CD14-positive monocyte (primary cell): ENCODE data around the gene DYNC2H1. TPM values are rescaled to one million over a fixed set of nuclear protein-coding genes. Genes with fewer than 3 reads are reported as not detected.

Experiments used
- DNase-seq, 3 donors: peaks; one replicate each; pipeline ENCODE4 v3.0.0-alpha.2; 2011 to 2022
- H2AFZ ChIP-seq: 2 replicates; pipeline ENCODE4 v1.6.0; 2012; ENCODE audit warnings: mild to moderate bottlenecking, low read depth, low read length, inconsistent platforms; ENCODE audit not compliant: insufficient read depth, poor library complexity, severe bottlenecking
- H3K27ac ChIP-seq, 2 donors: 1 replicate in 1 of 2; 2 replicates in 1 of 2; pipeline ENCODE4 v1.5.1; 2012 to 2013; ENCODE audit warnings: low read length in 2 of 2, control low read depth in 1 of 2, inconsistent platforms in 1 of 2, low read depth in 1 of 2, mild to moderate bottlenecking in 1 of 2
- H3K27me3 ChIP-seq, 2 donors: one replicate each; pipeline versions ENCODE4 v1.6.0 to v1.6.1; 2011 to 2013; ENCODE audit warnings: low read length in 2 of 2; ENCODE audit not compliant: control insufficient read depth in 2 of 2, insufficient read depth in 2 of 2
- H3K36me3 ChIP-seq, 2 donors: replicated peaks in 1 of 2; 1 replicate in 1 of 2; 2 replicates in 1 of 2; pipeline versions ENCODE4 v1.5.1 to v1.6.1; 2012 to 2013; ENCODE audit warnings: low read length in 2 of 2, control low read depth in 1 of 2, inconsistent platforms in 1 of 2, mild to moderate bottlenecking in 1 of 2; ENCODE audit not compliant: insufficient read depth in 2 of 2, control insufficient read depth in 1 of 2
- H3K4me1 ChIP-seq, 2 donors: 1 replicate in 1 of 2; 2 replicates in 1 of 2; pipeline versions ENCODE4 v1.5.1 to v1.6.1; 2012 to 2013; ENCODE audit warnings: low read length in 2 of 2, control low read depth in 1 of 2, inconsistent platforms in 1 of 2, mild to moderate bottlenecking in 1 of 2, moderate library complexity in 1 of 2; ENCODE audit not compliant: insufficient read depth in 2 of 2, control insufficient read depth in 1 of 2
- H3K4me2 ChIP-seq: replicated peaks from 2 replicates; pipeline ENCODE3; 2012; ENCODE audit warnings: low read length, moderate library complexity, mild to moderate bottlenecking; ENCODE audit not compliant: poor library complexity, severe bottlenecking; ENCODE audit errors: extremely low read depth
- H3K4me3 ChIP-seq, 3 experiments: fragments of 200-600 bp in 1 of 3; sonication (generic) in 1 of 3; replicated peaks in 1 of 3; 1 replicate in 2 of 3; 2 replicates in 1 of 3; pipeline ENCODE4 v1.5.1; 2011 to 2013; ENCODE audit warnings: low read length in 3 of 3, mild to moderate bottlenecking in 3 of 3, control low read depth in 2 of 3, low read depth in 2 of 3, inconsistent platforms in 1 of 3, moderate library complexity in 1 of 3
- H3K79me2 ChIP-seq: 2 replicates; pipeline ENCODE4 v1.6.0; 2012; ENCODE audit warnings: mild to moderate bottlenecking, control low read depth, inconsistent platforms, low read length, moderate library complexity; ENCODE audit not compliant: insufficient read depth
- H3K9ac ChIP-seq: 2 replicates; pipeline ENCODE4 v1.6.0; 2017; ENCODE audit warnings: low read length, mild to moderate bottlenecking; ENCODE audit not compliant: insufficient read depth, poor library complexity, severe bottlenecking
- H3K9me3 ChIP-seq, 2 donors: replicated peaks in 1 of 2; 1 replicate in 1 of 2; 2 replicates in 1 of 2; pipeline versions ENCODE4 v1.5.1 to v1.6.1; 2012 to 2013; ENCODE audit warnings: low read length in 2 of 2, control low read depth in 1 of 2; ENCODE audit not compliant: control insufficient read depth in 1 of 2, insufficient read depth in 1 of 2
- H4K20me1 ChIP-seq: 2 replicates; pipeline ENCODE4 v1.6.0; 2012; ENCODE audit warnings: mild to moderate bottlenecking, low read length, control low read depth, moderate library complexity; ENCODE audit not compliant: insufficient read depth
- H3K27ac Mint-ChIP-seq, 7 donors: one replicate each; pipeline ENCODE4 v1.8.0; 2020; ENCODE audit warnings: mild to moderate bottlenecking in 7 of 7, mixed read lengths in 7 of 7, moderate library complexity in 6 of 7, inconsistent platforms in 2 of 7
- H3K27me3 Mint-ChIP-seq, 3 donors: one replicate each; pipeline ENCODE4 v1.8.0; 2021 to 2022; ENCODE audit warnings: low read depth in 3 of 3, mild to moderate bottlenecking in 3 of 3, mixed read lengths in 3 of 3, moderate library complexity in 3 of 3, inconsistent platforms in 1 of 3
- H3K36me3 Mint-ChIP-seq, 2 donors: one replicate each; pipeline ENCODE4 v1.8.0; 2020; ENCODE audit warnings: mixed read lengths in 2 of 2, inconsistent platforms in 1 of 2, mild to moderate bottlenecking in 1 of 2
- H3K4me1 Mint-ChIP-seq: one replicate; pipeline ENCODE4 v1.8.0; 2020; ENCODE audit warnings: mild to moderate bottlenecking, mixed read lengths
- H3K4me3 Mint-ChIP-seq, 2 donors: one replicate each; pipeline ENCODE4 v1.8.0; 2020; ENCODE audit warnings: mild to moderate bottlenecking in 2 of 2, mixed read lengths in 2 of 2, moderate library complexity in 1 of 2
- H3K9me3 Mint-ChIP-seq, 7 donors: one replicate each; pipeline ENCODE4 v1.8.0; 2020 to 2022; ENCODE audit warnings: mixed read lengths in 7 of 7, mild to moderate bottlenecking in 6 of 7, moderate library complexity in 6 of 7, inconsistent platforms in 2 of 7
- CTCF ChIP-seq: fragments of 200-600 bp; IDR thresholded peaks from one replicate; pipeline ENCODE4 v1.8.0; 2022; ENCODE audit warnings: antibody characterized with exemption, mild to moderate bottlenecking
- WGBS: methylation state at CpG from one replicate; pipeline ENCODE4 v1.1.5; 2013; ENCODE audit warnings: missing lambda C conversion rate; ENCODE audit not compliant: insufficient coverage; 5-methylcytosine and 5-hydroxymethylcytosine counted together
- intact Hi-C, 2 donors: fragments of 100-400 bp; cut with micrococcal nuclease; formaldehyde crosslinking; loops; one replicate each; pipeline versions ENCODE4 v1.15.0 to v1.15.1; 2023
- polyA plus RNA-seq, 3 donors: library from polyadenylated mRNA; depleted of rRNA in 1 of 3; unstranded in 2 of 3; stranded (reverse) in 1 of 3; fragments of 300-500 nt in 2 of 3; fragments of >200 nt in 1 of 3; fragmentation: Illumina TruSeq in 2 of 3; gene quantifications; 1 replicate in 2 of 3; 2 replicates in 1 of 3; pipeline ENCODE4 v1.2.3, GENCODE V29; 2012 to 2021

The DYNC2H1 gene
- polyA plus RNA-seq, 3 donors = 0.10 to 1.5 (median 0.36) TPM

- no peaks in the 10 kb centered on the region for H4K20me1 ChIP-seq
- no CpG with 5 or more reads among the region's 4 CpGs for WGBS
- no peak overlapping the region for H3K4me2 ChIP-seq
- intact Hi-C loops = no loop called here
- H3K4me3 Mint-ChIP-seq = no peak overlapping the region
- no peak overlapping the region for H2AFZ ChIP-seq
- no peaks in the 10 kb centered on the region for H3K36me3 ChIP-seq
- no peaks in the 10 kb centered on the region for H3K79me2 ChIP-seq
- no peaks in the 10 kb centered on the region for H3K4me1 ChIP-seq
- H3K9ac ChIP-seq = no peak overlapping the region
- no peak for DNase-seq
- H3K9me3 ChIP-seq = no peaks in the 10 kb centered on the region
- H3K9me3 Mint-ChIP-seq = peaks cover 0 to 4% (median 2%) of the 10 kb centered on the region in 7 donors
- no peaks in the 10 kb centered on the region for H3K27me3 Mint-ChIP-seq
- H3K36me3 Mint-ChIP-seq = no peaks in the 10 kb centered on the region
- no peak overlapping the region for H3K4me3 ChIP-seq
- H3K27ac ChIP-seq = no peak overlapping the region
- H3K4me1 Mint-ChIP-seq = no peaks in the 10 kb centered on the region
- no peak overlapping the region for H3K27ac Mint-ChIP-seq
- no peak for TF ChIP-seq CTCF
- H3K27me3 ChIP-seq = no peaks in the 10 kb centered on the region
Observed at GRCh38 chr11:103480421-103480820, 371.2 kb downstream of the DYNC2H1 start.

GRCh38 chr11:103483996-103484395, 374.8 kb downstream of the DYNC2H1 start:
- Mint-ChIP-seq H3K27ac (no peak overlapping the region), H3K36me3 (no peaks in the 10 kb centered on the region), H3K27me3 (no peaks in the 10 kb centered on the region), H3K4me3 (no peak overlapping the region), H3K9me3 (peaks cover 0 to 5% (median 3%) of the 10 kb centered on the region in 7 donors), H3K4me1 (no peaks in the 10 kb centered on the region)
- no peak for TF ChIP-seq CTCF
- H3K9me3 ChIP-seq = no peaks in the 10 kb centered on the region
- no peak for DNase-seq
- H3K27ac ChIP-seq = no peak overlapping the region
- H3K4me3 ChIP-seq = no peak overlapping the region
- no peak overlapping the region for H3K4me2 ChIP-seq
- H3K9ac ChIP-seq = no peak overlapping the region
- intact Hi-C loops = no loop called here
- no peaks in the 10 kb centered on the region for H3K36me3 ChIP-seq
- no peaks in the 10 kb centered on the region for H3K79me2 ChIP-seq
- H2AFZ ChIP-seq = no peak overlapping the region
- no peaks in the 10 kb centered on the region for H3K27me3 ChIP-seq
- H4K20me1 ChIP-seq = no peaks in the 10 kb centered on the region
- no peaks in the 10 kb centered on the region for H3K4me1 ChIP-seq
